Measurements from ENCODE around the gene CCDC158. TPM values are rescaled to one million over a fixed set of nuclear protein-coding genes. Genes with fewer than 3 reads are reported as not detected.

The CCDC158 gene
- total and polyA plus RNA-seq, 10 of the 15 experiments (the other 5 are each of a cell fraction or from before 2014, with no cell fraction given): not detected

DNA sequence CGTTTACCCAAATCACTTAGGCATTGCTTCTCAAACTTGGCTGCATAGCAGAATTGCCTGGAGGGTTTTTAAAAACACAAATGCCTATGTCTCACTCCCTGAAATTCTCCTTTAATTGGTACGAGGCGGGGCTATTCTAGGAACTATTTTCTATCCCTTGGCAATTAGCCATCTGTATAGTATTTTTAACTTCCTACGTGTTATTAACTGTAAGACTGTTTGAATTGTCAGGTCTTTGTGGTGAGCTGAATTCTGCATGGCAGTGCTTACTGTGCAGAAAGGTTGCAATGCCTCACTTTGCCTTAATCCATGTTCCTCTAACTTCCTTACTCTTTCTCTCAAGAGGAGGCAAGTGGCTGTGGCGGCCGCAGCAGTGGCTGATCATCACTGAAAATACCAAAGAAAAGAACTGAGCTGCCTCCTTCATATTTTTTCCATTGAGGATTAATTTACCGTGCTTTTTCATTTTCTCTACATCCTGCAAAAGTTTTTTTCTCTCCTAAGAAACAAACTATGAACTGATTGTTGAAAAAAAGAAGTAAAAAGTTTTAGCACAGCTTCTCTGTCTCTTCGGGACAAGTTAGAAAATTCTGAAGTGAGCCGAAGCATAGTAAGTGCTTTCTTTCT is 14.1 kb upstream of the CCDC158 start, which contains the start of gene SHROOM3:
Gene SHROOM3, plus strand, starts transcription at position 329 of the 627 bp plus-strand sequence. CDS start 824 bp downstream, outside the sequence.
- 32% methylated on average over 9 of the region's 9 CpGs for WGBS (ENCODE audit: insufficient coverage, insufficient replicate concordance, low lambda C conversion rate, missing lambda C conversion rate)
- no peak within 1 kb of the TSS for H3K9ac ChIP-seq (ENCODE audit: control insufficient read depth, insufficient read depth, low read length)
- H3K4me2 ChIP-seq (ENCODE audit: control insufficient read depth, insufficient read depth): no peak within 1 kb of the TSS
- no TSS peak for BruUV-seq (replicated peaks)
- ATAC-seq: no peak
- no peak within 1 kb of the TSS for H3K27ac ChIP-seq (ENCODE audit: control insufficient read depth, insufficient read depth)
- no peaks in the 10 kb centered on the region for H3K9me3 ChIP-seq (replicated peaks; ENCODE audit: control insufficient read depth, insufficient read depth, low read length)
- TF ChIP-seq POLR2AphosphoS5 (IDR thresholded peaks at IDR 0.05; ENCODE audit: low read length) (no peak), RAD51 (IDR thresholded peaks at IDR 0.05) (no peak), TAF1 (IDR thresholded peaks at IDR 0.05; ENCODE audit: borderline replicate concordance, low read depth, low read length) (no peak), PAX8 (IDR thresholded peaks at IDR 0.05) (no peak), NFYB (IDR thresholded peaks at IDR 0.05; ENCODE audit: insufficient read depth, low read depth, low read length) (no peak), PAX5 (IDR thresholded peaks at IDR 0.05; ENCODE audit: borderline replicate concordance, low read depth, low read length) (no peak), HDGF (IDR thresholded peaks at IDR 0.05) (no peak), NR2C2 (IDR thresholded peaks at IDR 0.05; ENCODE audit: borderline replicate concordance, control insufficient read depth, insufficient read length, low read depth) (no peak), TCF12 (IDR thresholded peaks at IDR 0.05; ENCODE audit: low read depth, low read length) (no peak), SREBF1 (IDR thresholded peaks at IDR 0.05; ENCODE audit: low read length) (no peak), ATF7 (IDR thresholded peaks at IDR 0.05; ENCODE audit: low read depth) (no peak), FOS (IDR thresholded peaks at IDR 0.05; ENCODE audit: borderline replicate concordance, extremely low read depth, insufficient read length) (no peak), ESRRA (IDR thresholded peaks at IDR 0.05; ENCODE audit: low read length) (no peak), FOXK2 (IDR thresholded peaks at IDR 0.05) (no peak)
- TF ChIP-seq, protein P1, sequence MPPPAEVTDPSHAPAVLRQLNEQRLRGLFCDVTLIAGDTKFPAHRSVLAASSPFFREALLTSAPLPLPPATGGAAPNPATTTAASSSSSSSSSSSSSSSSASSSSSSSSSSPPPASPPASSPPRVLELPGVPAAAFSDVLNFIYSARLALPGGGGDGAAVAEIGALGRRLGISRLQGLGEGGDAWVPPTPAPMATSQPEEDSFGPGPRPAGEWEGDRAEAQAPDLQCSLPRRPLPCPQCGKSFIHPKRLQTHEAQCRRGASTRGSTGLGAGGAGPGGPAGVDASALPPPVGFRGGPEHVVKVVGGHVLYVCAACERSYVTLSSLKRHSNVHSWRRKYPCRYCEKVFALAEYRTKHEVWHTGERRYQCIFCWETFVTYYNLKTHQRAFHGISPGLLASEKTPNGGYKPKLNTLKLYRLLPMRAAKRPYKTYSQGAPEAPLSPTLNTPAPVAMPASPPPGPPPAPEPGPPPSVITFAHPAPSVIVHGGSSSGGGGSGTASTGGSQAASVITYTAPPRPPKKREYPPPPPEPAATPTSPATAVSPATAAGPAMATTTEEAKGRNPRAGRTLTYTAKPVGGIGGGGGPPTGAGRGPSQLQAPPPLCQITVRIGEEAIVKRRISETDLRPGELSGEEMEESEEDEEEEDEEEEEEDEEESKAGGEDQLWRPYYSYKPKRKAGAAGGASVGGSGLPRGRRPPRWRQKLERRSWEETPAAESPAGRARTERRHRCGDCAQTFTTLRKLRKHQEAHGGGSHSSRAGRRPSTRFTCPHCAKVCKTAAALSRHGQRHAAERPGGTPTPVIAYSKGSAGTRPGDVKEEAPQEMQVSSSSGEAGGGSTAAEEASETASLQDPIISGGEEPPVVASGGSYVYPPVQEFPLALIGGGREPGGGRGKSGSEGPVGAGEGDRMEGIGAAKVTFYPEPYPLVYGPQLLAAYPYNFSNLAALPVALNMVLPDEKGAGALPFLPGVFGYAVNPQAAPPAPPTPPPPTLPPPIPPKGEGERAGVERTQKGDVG (CRISPR knock-in tag; IDR thresholded peaks at IDR 0.05): no peak
- H3K79me2 ChIP-seq (ENCODE audit: control insufficient read depth, insufficient read depth, low read length): no peaks in the 10 kb centered on the region
- SMC1A ChIA-PET (ENCODE audit: uncharacterized antibody, unreplicated experiment): interaction anchor here (1.1 to 1.7 kb wide), 3 partner anchors 66 to 70 kb away, joined by 3 to 4 read pairs (median 4); no protein-coding TSS in a partner anchor
- no peak within 1 kb of the TSS for H2AFZ ChIP-seq (ENCODE audit: control insufficient read depth, low read depth, low read length)
- no peak within 1 kb of the TSS for H3K4me3 ChIP-seq
- intact Hi-C loops (cut with micrococcal nuclease; ENCODE audit: unreplicated experiment) (loop anchor here (5.0 kb wide), 2 partner anchors 258 to 607 kb away; no protein-coding TSS in a partner anchor), in situ Hi-C loops (cut with MboI) (loop anchor here (5.0 kb wide), 1 partner anchor 317 kb away; no protein-coding TSS in a partner anchor)
- H3K4me1 ChIP-seq (ENCODE audit: control insufficient read depth, insufficient read depth, low read length): no peaks in the 10 kb centered on the region
- peaks cover 0 to 8% of the 10 kb centered on the region in 2 experiments; a peak in 3 of 4 replicates for H3K27me3 ChIP-seq (replicated peaks in 1 of 2; ENCODE audit: control insufficient read depth in 2 of 2, insufficient read depth in 2 of 2, low read length in 1 of 2)
- FAIRE-seq: no peak
- RAD21 ChIA-PET (ENCODE audit: unreplicated experiment): interaction anchor here (0.9 kb wide), 1 partner anchor 25 kb away, joined by 4 read pairs; no protein-coding TSS in a partner anchor
- no peak for DNase-seq (ENCODE audit: low read depth, low spot score)
- POLR2A ChIA-PET: no interaction called here
- H4K20me1 ChIP-seq (ENCODE audit: control insufficient read depth, insufficient read depth): no peaks in the 10 kb centered on the region
- H3K36me3 ChIP-seq (ENCODE audit: control insufficient read depth in 2 of 2, insufficient read depth in 2 of 2, low read length in 1 of 2): no peaks in the 10 kb centered on the region
- CTCF ChIA-PET: interaction anchor here (1.2 to 2.5 kb wide), 3 partner anchors 70 to 768 kb away, joined by 3 to 15 read pairs (median 4); no protein-coding TSS in a partner anchor

Data from GM12878 (cell line).